Keratinocyte (primary cell): Measurements from ENCODE around the gene SKI. TPM values are rescaled to one million over a fixed set of nuclear protein-coding genes. Genes with fewer than 3 reads are reported as not detected.

ENCODE experiments used
- DNase-seq: peaks from one replicate; pipeline ENCODE4 v3.0.0-alpha.2; 2011; ENCODE audit warnings: low read depth, missing footprints, low spot score
- FAIRE-seq: peaks from 2 replicates; lab custom pipeline; 2011; peaks lifted over from hg19 to GRCh38; lab: Jason Lieb, UNC
- H2AFZ ChIP-seq: 2 replicates; pipeline ENCODE4 v1.6.0; 2012; ENCODE audit warnings: low read length, control low read depth, inconsistent platforms; ENCODE audit not compliant: control insufficient read depth
- H3K27ac ChIP-seq: 2 replicates; pipeline ENCODE4 v1.5.1; 2011; ENCODE audit warnings: low read length; ENCODE audit not compliant: control insufficient read depth, insufficient read depth
- H3K27me3 ChIP-seq: 3 replicates; pipeline ENCODE4 v1.6.0; 2011; ENCODE audit warnings: low read length; ENCODE audit not compliant: control insufficient read depth, insufficient read depth; ENCODE audit errors: extremely low read depth
- H3K36me3 ChIP-seq, 2 experiments: 2 replicates in 1 of 2; 3 replicates in 1 of 2; pipeline ENCODE4 v1.5.1; 2011; ENCODE audit warnings: low read length in 2 of 2, mild to moderate bottlenecking in 1 of 2; ENCODE audit not compliant: control insufficient read depth in 2 of 2, insufficient read depth in 2 of 2; ENCODE audit errors: extremely low read depth in 1 of 2
- H3K4me1 ChIP-seq: 3 replicates; pipeline ENCODE4 v1.5.1; 2011; ENCODE audit warnings: low read length; ENCODE audit not compliant: control insufficient read depth, insufficient read depth; ENCODE audit errors: extremely low read depth
- H3K4me2 ChIP-seq: 3 replicates; pipeline ENCODE4 v1.6.0; 2011; ENCODE audit warnings: low read depth, low read length; ENCODE audit not compliant: control insufficient read depth, insufficient read depth; ENCODE audit errors: extremely low read depth
- H3K4me3 ChIP-seq, 3 experiments: fragments of 200-600 bp in 1 of 3; sonication (generic) in 1 of 3; 2 replicates in 2 of 3; 3 replicates in 1 of 3; pipeline ENCODE4 v1.5.1; 2011 to 2016; ENCODE audit warnings: low read length in 3 of 3, mild to moderate bottlenecking in 3 of 3, control low read depth in 2 of 3, inconsistent platforms in 1 of 3, low read depth in 1 of 3, mixed read lengths in 1 of 3, mixed run types in 1 of 3, moderate library complexity in 1 of 3; ENCODE audit not compliant: control insufficient read depth in 2 of 3, insufficient read depth in 2 of 3; ENCODE audit errors: extremely low read depth in 1 of 3
- H3K79me2 ChIP-seq: 2 replicates; pipeline ENCODE4 v1.6.0; 2012; ENCODE audit warnings: low read length; ENCODE audit not compliant: control insufficient read depth, insufficient read depth
- H3K9ac ChIP-seq: 3 replicates; pipeline ENCODE4 v1.6.0; 2011; ENCODE audit warnings: low read length; ENCODE audit not compliant: control insufficient read depth, insufficient read depth; ENCODE audit errors: extremely low read depth
- H3K9me1 ChIP-seq: 3 replicates; pipeline ENCODE4 v1.6.0; 2011; ENCODE audit warnings: low read length; ENCODE audit not compliant: control insufficient read depth, insufficient read depth; ENCODE audit errors: extremely low read depth
- H3K9me3 ChIP-seq: 2 replicates; pipeline ENCODE4 v1.5.1; 2012; ENCODE audit warnings: low read depth, low read length; ENCODE audit not compliant: control insufficient read depth
- H4K20me1 ChIP-seq: 3 replicates; pipeline ENCODE4 v1.6.0; 2011; ENCODE audit warnings: low read length; ENCODE audit not compliant: control insufficient read depth, insufficient read depth; ENCODE audit errors: extremely low read depth
- EZH2 ChIP-seq: IDR thresholded peaks from one replicate; pipeline ENCODE4 v1.6.1; 2012; ENCODE audit warnings: inconsistent platforms, mild to moderate bottlenecking, low read length, moderate library complexity
- dilution Hi-C: fragments of 300-500 bp; cut with MboI; formaldehyde crosslinking; loops from one replicate; pipeline ENCODE4 v1.7.0; 2020; ENCODE audit warnings: low sequenced_read_pairs; ENCODE audit not compliant: extremely low pct_ligation_motif_present
- polyA plus RNA-seq, 5 experiments: library from polyadenylated mRNA; depleted of rRNA in 3 of 5; stranded (reverse) in 3 of 5; stranded (forward) in 1 of 5; unstranded in 1 of 5; fragments of >200 nt; gene quantifications; 1 replicate in 1 of 5; 2 replicates in 3 of 5; 3 replicates in 1 of 5; pipeline versions ENCODE4 v1.2.1 to v1.2.3, GENCODE V29; 2011 to 2012; ENCODE audit warnings: missing spikeins in 2 of 5, low read depth in 1 of 5, low replicate concordance in 1 of 5
- TF ChIP-seq, protein P1 (sequence below), 3 experiments: IDR thresholded peaks in 1 of 3; conservative IDR thresholded peaks in 1 of 3; optimal IDR thresholded peaks in 1 of 3; 2 replicates in 2 of 3; 3 replicates in 1 of 3; pipeline versions ENCODE3 to v1.5.1; 2011; ENCODE audit warnings: low read length in 3 of 3, mild to moderate bottlenecking in 3 of 3, moderate library complexity in 2 of 3, control low read depth in 1 of 3, inconsistent platforms in 1 of 3; ENCODE audit not compliant: insufficient read depth in 2 of 3; ENCODE audit errors: extremely low read depth in 1 of 3

The SKI gene
- polyA plus RNA-seq, 1 donor (not counting 4 experiments of a cell fraction or from before 2014, with no cell fraction given): 4.8 TPM

DNA sequence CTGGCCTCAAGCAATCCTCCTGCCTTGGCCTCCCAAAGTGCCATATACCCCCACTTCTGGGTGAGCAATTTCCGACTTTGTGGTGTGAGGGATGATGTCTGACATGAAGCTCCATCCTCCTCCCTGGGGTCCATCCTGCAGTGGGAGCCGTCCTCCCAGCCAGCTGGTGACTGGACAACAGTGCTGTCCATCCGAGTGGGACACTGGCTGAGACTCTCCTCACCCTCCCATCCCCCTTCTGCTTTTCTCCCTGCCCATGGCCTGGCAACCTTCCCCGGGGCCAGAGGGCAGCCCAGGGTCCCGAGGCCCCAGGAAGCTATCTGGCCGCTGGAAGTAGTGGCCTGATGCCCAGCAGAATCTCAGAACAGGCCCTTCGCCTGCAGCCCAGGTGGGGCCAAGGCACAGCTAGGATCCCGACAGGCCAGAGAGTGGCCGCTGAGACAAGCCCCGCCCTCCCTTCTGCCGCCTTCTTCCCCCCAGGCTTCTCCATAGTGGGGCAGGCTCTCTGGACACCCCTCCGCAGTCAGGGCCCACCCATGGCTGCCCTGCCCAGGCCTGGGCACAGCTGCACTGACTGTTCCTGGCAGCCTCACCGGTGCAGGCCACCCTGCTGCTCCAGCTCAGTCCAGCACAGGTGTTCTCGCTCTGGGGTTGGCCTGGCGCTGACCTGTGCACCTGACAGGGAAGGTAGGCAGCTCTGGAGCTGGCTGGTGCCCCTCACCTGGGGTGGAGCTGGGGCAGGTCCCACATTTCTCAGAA lies 25.1 kb upstream of the SKI start:
- Histone ChIP-seq H3K79me2 (no peaks in the 10 kb centered on the region), H3K9me3 (no peaks in the 10 kb centered on the region), H3K9ac (no peak overlapping the region), H3K9me1 (no peaks in the 10 kb centered on the region), H3K27ac (no peak overlapping the region), H3K27me3 (peaks cover 4% of the 10 kb centered on the region), H3K36me3 (no peaks in the 10 kb centered on the region), H3K4me2 (no peak overlapping the region), H3K4me1 (peaks cover 18% of the 10 kb centered on the region), H4K20me1 (no peaks in the 10 kb centered on the region), H3K4me3 (no peak overlapping the region), H2AFZ (no peak overlapping the region)
- no peak for FAIRE-seq
- TF ChIP-seq, protein P1, sequence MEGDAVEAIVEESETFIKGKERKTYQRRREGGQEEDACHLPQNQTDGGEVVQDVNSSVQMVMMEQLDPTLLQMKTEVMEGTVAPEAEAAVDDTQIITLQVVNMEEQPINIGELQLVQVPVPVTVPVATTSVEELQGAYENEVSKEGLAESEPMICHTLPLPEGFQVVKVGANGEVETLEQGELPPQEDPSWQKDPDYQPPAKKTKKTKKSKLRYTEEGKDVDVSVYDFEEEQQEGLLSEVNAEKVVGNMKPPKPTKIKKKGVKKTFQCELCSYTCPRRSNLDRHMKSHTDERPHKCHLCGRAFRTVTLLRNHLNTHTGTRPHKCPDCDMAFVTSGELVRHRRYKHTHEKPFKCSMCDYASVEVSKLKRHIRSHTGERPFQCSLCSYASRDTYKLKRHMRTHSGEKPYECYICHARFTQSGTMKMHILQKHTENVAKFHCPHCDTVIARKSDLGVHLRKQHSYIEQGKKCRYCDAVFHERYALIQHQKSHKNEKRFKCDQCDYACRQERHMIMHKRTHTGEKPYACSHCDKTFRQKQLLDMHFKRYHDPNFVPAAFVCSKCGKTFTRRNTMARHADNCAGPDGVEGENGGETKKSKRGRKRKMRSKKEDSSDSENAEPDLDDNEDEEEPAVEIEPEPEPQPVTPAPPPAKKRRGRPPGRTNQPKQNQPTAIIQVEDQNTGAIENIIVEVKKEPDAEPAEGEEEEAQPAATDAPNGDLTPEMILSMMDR (optimal IDR thresholded peaks at IDR 0.05 in 1 of 3, IDR thresholded peaks at IDR 0.05 in 1 of 3, conservative IDR thresholded peaks at IDR 0.05 in 1 of 3; ENCODE audit: extremely low read depth in 1 of 3, insufficient read depth in 2 of 3, low read length in 3 of 3): no peak
- no peak for TF ChIP-seq EZH2
- DNase-seq: no peak
- dilution Hi-C loops: no loop called here

DNA sequence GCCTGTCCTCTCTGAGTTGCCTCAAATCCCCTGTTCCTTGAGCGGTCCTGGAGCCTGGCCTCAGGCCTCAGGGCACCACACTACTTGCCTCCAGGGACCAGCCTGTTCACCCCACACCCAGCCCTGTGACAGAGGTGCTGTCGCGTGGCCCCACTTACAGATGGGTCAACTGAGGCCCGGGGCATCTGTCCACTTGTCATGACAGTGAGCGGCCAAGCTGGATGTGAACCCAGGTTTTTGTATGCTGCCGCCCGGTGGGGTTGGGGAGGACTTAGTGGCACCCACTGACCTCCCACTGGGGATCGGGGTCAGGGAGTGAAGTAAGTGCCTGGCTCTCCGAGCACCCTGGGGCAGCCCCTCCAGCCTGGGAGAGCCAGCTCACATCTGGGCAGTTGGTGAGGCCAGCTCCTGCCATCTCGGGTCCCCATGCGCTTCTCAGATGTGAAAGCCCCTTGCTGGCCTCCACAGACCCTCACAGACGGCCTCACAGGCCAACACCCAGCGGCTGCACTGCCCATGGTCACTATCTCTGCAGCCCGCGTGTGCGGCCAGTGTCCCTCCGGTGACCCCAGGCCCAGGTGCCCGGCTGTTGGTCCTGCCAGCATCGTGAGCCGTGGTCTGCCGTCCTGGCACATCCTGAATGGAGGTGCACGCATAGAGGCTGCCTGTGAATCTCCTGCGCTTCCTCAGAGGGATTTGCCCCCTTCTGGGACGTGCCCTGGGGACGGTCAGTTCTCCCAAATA lies 24.3 kb upstream of the SKI start:
- H3K4me1 ChIP-seq: peaks cover 26% of the 10 kb centered on the region

More for the DNA sequence above, 24.3 kb upstream of the SKI start:
- H3K4me3 ChIP-seq: no peak overlapping the region
- H3K27ac ChIP-seq: no peak overlapping the region
- H2AFZ ChIP-seq: no peak overlapping the region
- H3K9me3 ChIP-seq: no peaks in the 10 kb centered on the region
- FAIRE-seq: no peak
- H3K79me2 ChIP-seq: no peaks in the 10 kb centered on the region
- no peaks in the 10 kb centered on the region for H3K36me3 ChIP-seq
- H4K20me1 ChIP-seq: no peaks in the 10 kb centered on the region
- no peak overlapping the region for H3K4me2 ChIP-seq
- no peak overlapping the region for H3K9ac ChIP-seq
- peaks cover 4% of the 10 kb centered on the region for H3K27me3 ChIP-seq
- TF ChIP-seq EZH2: no peak
- TF ChIP-seq, protein P1 (optimal IDR thresholded peaks at IDR 0.05 in 1 of 3, IDR thresholded peaks at IDR 0.05 in 1 of 3, conservative IDR thresholded peaks at IDR 0.05 in 1 of 3; ENCODE audit: extremely low read depth in 1 of 3, insufficient read depth in 2 of 3, low read length in 3 of 3): no peak
- dilution Hi-C loops: no loop called here
- DNase-seq: no peak
- no peaks in the 10 kb centered on the region for H3K9me1 ChIP-seq
